Measurements from ENCODE around the gene BTN2A1.
"Not testable (repeated sequence)": the region's sequence is repeated elsewhere in the genome, so short reads cannot be mapped to it uniquely, and the experiment has no call there.

BTN2A1 gene

DNA sequence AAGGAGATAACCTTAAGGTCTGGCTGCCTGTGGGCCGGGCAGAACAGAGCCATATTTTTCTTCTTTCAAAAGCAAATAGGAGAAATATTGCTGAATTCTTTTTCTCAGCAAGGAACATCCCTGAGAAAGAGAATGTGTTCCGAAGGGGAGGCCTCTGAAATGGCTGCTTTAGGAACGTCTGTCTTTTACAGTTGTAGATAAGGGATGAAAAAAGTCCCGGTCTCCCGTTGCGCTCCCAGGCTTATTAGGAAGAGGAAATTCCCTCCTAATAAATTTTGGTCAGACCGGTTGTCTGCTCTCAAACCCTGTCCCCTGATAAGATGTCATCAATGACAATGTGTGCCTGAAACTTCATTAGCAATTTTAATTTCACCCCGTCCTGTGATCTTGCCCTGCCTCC, 24.1 kb upstream of the BTN2A1 start:
- not testable (repeated sequence) for DNase-seq

DNA sequence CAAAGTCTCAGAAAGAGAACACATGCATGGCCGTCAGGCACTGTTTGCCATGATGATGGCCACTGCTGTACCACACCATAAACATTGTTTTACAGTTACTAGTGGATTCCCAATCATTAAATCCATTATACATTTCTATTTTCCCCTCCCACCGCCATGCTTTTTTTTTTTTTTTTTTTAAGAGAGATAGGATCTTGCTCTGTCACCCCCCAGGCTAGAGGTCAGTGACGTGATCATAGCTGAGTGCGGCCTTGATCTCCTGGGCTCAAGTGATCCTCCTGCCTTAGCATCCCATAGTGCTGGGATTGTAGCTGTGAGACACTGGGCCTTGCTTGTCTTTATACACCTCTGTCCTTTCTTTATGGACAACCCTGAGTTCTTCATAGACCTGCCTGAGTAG, 21.7 kb upstream of the BTN2A1 start:
- DNase-seq, result no peak

DNA sequence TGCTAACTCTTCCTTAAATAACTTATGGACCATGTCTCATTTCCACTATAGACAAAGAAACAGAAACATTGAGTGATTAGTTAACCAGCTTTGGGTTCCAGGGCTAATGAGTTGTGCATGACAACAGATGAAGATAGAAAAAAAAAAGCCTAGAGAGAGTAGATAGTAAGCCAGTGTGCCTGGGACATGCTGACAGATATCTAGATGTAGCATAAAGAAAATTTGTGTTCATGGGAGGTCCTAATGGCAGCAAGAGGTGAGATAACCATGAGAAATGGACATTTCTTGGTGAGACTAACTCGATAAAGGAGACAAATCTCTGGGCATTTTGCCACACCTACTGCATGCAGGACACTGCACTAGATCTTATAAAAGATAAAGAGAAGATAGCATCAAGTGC, 20.2 kb upstream of the BTN2A1 start:
- no peak for DNase-seq

DNA sequence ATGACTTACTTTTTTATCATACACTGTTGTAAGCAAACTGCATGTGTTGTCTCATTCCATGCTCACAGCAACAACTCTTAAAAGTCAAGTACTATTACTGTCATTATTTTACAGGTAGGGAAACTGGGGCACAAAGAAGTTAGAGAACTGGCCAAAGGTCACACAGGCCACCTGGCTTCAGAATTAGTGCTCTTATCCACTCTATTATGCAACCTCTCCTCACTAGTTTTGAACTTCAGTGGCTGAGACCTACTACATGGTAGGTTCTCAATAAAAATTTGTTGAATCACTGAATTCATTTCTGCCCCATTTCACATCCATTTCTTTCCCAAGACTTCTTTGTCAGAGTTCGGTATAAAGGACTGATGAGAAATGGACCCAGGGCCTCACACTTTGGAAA, 19.8 kb upstream of the BTN2A1 start:
- no peak for DNase-seq

DNA sequence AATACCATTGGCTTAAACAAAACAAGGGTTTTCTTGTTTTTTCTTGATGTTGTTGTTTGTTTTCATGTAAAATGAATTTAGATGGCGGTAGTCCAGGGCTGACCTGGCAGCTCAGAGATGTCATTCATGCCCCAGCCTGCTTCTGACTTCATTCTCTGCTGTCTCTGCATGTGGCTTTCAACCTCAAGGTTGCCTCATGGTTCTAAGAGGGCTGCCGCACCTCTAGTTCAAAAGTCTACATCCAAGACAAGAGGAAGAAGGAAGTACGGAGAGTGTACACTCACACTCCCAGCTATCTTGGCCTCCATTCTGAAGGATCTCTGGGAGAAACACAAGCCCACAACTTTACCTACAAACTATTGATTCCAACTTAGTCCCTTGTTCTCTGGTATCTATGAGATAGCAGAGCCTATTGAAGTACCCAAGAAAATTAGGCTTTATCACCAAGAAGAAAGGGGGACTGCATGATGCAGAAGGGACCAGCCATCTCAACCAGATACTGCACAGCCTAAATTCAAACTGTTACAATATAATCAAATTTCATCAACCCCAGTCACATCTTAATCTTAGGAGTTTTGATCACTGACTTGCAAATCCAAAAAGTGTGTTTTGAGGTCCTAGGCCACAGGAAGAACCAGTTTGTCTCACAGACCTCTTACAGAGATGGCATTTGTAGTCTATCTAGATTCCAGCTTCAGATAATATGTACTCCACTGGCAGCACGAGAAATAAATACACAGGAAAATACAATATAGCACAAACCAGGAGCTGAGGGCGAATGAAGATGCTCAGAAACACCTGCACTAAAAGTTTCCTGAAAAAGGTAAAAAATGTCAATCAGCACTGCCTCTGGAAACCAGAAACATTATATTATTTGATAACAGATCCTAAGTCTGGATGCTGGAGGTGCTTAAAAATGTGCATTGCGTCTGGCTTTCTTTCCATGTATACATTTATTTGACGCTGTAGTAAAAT, 18.3 kb upstream of the BTN2A1 start:
- DNase-seq, result peak; percentile 21

DNA sequence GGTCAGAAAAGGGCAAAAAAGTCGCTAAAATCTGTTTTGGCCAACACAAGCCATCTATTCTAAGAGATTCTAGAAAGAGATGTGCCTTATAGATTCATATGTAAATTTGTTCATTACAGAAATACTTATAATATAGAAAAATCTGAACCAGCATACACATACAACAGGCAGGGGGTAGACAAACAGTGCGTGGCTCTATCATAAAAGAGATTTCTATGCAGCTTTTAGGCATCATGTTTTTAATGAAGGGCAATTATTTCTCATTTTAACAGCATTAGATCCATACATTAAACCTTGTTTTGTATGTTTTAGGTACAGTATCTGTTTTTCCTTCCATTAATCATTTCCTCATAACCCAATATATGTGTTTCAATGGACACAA, 16.8 kb upstream of the BTN2A1 start:
- DNase-seq, result no peak

DNA sequence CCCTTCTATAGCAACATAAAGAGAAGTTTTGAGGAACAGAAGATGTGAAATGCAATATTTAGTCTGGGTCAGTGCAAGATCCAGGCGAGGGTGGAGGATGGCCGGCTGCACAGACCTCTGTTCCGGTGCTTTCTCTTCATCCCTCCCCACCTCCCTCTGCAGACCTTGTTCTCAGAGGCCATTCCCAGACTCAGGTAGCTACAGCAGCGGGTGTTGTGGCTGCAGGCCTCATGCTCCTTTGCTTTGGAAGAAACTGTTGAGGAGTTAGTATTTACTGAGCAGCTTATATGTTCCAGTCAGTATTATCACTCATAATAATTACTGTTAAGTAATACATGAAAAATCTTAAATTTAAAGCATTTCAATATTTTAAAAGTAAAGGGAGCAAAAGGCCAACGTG, 15.8 kb upstream of the BTN2A1 start:
- peak; percentile 17 for DNase-seq

DNA sequence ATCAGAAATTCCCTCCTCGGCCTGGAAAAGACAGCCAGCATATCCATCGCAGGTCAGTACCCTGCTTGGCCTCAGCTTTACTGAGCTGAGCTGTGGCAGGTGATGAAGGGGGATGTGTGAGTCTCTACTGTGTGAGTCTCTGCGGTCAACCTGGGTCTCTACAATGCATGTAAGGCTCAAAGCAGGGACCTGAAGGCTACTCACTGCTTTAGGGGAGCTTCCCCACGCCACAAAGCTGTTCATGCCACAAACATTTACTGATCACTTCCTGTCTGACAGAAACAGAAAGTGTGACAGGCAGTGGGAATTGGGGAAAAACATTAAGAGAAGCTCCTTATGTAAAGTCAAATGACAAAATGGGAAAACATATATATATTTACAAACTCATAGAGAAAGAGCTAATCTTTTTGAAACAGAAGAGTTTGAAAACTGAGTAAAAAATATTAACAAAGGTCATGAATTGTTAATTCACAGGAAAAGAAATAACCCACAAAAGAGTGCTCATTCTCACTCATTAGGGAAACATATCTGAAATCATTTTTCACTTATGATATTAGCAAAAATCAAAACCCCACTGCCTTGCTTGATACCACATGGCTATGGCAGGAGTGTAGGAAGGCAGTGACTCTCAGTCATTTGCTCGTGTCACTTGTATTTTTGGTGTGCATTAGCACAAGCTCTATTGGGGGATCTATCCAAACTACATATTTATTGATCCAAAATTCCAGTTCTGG, 11.7 kb upstream of the BTN2A1 start:
- DNase-seq, result peak; percentile 63

DNA sequence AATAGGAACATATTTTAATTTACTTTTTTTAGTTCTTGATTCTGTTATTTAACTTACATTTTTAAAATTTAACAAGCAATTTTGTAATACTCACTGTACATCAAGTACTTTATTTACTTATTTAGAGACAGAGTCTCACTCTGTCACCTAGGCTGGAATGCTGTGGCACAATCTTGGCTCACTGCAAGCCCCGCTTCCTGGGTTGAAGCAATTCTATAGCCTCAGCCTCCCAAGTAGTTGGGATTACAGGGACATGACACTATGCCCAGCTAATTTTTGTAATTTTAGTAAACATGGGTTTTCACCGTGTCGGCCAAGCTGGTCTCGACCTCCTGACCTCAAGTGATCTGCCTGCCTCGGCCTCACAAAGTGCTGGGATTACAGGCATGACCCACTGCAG, 10.5 kb upstream of the BTN2A1 start:
- no peak for DNase-seq

DNA sequence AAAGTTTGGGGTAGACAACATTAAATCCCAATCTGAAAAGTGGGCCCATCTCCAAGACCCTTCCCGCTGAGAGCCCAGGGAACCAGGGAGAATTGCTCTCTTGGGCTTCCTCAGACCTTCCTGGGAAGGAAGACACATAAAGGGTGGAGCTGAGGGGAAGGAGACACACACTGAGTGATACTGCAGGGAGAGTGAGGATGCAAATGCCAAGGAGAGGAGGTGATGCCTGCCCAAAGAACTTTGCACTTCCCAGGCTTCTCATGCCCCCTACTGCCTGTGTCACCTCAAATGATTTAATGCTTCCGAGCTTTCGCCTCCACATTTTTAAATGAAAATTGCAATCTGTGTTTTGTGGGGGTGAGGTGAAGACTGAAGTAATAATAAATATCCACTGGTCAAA, 7.5 kb upstream of the BTN2A1 start:
- no peak for DNase-seq

DNA sequence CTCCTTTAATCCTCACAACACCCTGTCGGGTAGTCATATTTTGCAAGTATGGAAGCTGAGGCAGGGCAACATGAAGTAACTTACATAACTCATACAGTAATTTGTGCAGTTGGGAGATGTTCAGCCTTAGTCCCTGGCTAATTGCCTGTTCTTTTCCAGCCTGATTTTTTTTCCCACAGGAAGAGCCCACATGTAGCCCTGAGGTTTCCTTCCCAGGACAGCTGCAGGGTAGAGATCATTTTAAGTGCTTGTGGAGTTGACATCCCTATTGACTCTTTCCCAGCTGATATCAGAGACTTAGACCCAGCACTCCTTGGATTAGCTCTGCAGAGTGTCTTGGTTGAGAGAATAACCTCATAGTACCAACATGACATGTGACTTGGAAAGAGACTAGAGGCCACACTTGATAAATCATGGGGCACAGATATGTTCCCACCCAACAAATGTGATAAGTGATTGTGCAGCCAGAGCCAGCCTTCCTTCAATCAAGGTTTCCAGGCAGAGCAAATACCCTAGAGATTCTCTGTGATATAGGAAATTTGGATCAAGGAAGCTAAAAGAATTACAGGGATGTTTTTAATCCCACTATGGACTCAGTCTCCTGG, 5.0 kb upstream of the BTN2A1 start:
- no peak for DNase-seq

DNA sequence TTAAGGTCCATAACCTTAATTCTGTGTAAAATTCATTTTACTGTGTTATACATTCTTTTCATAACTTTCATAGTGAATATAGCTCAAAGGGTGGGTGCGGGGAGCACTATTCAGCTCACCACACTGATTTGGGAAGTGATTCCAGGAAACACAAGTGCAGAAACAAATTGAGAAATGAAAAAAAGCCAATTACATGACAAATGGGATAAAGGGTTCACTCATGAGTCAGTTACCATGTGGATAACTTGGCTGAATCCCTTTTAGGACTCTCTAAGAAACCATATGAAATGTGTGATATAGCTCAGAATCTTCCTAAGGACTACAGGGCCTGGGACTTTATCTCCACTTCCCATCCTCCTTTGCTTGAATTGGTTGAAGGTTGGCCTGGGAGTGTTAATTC, 3.1 kb upstream of the BTN2A1 start:
- DNase-seq, result no peak

DNA sequence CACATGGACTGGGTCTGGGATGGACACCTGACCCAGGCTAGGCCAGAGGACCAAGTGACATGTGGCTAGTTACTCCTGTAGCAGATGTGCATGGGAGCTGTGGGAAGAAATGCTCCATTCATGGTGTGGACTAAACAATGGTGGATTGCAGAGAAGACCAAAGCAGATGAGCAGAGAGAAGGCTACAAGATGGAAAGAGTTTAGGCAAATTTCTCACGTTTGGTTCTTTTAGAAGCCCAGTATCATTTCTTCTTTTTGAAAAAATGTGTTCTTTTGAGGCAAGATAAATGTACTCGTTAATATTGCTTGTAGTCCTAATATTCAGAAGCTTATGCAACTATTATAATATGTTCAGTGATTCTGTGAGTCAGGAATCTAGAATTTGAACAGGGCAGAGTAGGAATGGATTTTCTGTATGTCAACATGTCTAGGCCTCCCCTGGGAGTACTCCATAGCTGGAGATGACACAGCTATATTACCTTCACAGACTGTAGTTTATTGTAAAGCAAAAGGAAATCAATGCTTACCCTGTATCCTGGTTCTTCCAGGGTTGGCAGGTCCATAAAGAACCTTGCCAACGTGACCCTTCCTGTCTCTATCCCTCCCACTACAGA, 2.3 kb upstream of the BTN2A1 start:
- no peak for DNase-seq

DNA sequence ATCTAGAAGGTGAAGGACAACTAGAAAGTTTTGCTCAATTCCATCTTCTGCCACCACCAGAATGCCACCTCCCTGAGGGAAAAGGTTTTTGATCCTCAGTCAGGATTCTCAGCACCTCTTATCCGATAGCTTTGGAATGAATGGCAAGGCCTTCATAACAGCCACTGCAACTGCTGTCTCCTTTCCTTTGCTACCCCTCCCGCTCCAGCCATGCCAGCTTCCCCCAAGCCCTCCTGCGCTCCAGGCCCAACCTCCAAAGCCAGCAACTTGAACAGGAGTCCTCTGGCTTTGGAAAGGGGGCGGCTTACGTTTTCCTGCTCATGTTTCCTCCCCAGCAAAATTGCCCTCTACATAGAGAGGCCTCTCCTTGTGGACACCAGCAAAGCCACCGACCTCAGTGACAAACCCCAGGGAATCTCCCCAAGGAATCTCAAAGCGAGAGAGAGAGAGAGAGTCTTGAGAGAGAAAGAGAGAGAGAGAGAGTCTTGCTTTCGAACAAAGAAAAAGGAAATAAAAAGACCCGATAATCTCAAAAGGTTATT, 420 bp upstream of the BTN2A1 start:
- no peak for DNase-seq

DNA sequence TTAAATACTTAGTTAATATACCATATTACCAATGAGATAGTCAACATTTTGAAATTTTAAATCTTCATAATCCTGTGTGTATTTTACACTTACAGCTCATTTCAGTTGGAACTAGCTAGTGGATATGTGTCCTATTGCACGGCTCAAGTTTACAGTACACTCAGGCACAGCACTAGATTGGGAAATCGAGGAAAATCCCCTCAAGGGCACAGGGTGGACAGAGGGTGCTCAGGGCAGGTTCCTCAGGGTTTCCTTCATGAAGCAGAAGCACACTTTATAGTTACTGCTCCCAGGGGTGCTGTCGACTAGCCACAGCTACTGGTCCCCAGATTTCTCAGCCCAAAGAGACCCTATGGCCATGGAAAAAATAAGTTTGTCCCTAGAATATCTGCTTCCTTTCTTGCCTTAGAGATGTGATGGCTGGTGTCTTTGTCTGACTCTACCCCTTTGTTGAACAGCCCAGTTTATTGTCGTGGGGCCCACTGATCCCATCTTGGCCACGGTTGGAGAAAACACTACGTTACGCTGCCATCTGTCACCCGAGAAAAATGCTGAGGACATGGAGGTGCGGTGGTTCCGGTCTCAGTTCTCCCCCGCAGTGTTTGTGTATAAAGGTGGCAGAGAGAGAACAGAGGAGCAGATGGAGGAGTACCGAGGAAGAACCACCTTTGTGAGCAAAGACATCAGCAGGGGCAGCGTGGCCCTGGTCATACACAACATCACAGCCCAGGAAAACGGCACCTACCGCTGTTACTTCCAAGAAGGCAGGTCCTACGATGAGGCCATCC, 1.5 kb downstream of the BTN2A1 start:
- no peak for DNase-seq

DNA sequence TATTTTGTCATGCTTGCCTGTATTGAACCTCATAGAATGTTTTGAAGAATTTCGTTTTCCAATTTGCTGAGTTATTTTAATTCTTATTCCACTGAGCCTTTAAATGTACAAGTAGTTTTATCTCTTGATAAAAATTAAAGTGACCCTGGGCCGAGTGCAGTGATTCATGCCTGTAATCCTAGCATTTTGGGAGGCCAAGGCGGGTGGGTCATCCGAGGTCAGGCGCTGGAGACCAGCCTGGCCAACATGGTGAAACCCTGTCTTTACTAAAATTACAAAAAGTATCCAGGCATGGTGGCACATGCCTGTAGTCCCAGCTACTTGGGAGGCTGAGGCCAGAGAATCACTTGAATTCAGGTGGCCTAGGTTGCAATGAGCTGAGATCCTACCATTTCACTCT, 3.6 kb downstream of the BTN2A1 start:
- not testable (repeated sequence) for DNase-seq

DNA sequence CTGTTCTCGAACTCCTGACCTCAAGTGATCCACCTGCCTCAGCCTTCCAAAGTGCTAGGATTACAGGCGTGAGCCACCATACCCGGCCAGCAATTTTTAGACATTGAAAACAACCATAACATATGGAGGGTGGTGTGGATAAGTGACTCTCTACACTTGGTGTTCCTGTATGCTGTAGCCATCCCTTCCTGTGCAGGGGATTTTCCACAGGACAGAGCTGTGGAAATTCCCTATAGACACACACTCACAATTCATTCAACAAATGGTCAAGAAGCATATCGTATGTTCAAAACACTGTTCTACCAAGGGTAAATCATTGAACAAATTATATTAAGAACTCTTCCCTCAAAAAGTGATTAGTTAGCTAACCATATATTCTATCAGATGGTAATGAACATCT, 6.3 kb downstream of the BTN2A1 start:
- DNase-seq, result no peak

DNA sequence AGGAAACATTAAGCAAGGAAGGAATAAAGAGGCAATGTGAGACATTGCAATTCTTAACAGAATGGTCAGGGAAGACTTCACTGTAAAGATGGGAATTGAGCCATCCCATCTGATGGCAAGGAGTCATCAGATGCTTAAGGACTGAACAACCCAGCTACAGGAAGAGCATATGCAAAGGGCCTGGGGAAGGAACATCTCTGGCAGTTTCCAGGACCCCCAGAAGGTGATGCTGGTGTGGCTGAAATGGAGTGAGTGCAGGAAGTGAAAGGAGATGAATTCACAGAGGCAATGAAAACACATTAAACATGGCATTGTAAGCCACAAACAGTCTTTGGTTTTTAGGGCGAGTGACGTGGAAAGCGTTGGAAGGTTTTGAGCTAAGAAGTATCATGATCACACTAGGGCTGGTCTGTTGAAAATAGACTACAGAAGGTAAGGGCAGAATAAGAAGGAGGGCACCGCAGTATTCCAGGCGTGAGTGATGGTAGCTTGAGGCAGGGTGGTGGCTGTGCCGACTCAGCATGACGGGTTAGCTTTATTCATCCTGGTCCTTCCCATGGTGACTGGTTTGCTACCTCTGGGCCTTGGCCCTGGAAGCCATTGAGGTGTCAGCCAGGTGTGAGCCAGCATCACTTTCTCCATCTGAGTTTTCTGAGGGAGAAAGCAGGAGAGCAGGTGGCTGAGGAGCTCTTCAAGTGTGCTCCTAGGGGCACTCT, 6.8 kb downstream of the BTN2A1 start:
- DNase-seq, result no peak

DNA sequence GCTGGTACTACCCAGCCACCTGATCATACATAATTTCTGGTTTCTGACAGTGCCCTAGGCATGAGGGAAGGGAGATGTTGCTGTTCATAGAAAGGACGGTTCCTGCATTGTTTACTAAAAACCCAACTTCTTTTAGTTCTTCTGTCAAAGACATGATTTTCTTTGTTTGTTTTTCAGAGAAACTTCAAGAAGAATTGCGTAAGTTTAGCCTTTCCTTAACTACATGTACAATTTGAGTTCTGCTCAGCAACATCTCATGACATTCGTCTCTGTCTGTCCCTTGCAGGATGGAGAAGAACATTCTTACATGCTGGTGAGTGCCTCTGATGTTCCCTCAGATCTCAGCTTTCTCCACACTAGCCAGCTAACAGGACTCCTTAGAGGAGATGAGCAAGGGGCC, 8.0 kb downstream of the BTN2A1 start:
- DNase-seq, result no peak

DNA sequence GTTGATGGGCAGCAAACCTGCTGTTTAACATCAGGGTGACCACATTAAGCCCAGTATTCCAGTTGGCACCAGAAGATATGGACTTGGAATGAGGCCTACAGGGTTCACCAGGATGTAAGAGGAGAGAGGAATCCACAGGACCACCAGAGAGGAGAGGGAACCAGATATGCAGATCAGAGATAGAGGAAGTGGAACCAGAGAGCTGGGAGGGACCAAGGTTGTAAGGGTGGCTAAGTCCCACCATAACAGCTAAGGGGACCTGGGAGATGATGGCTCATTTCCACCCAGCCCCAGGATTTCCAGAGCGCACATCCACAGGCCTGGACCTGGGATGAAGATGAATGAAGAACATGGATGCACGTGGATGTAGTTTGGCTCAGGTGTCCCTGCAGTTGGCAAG, 11.1 kb downstream of the BTN2A1 start:
- no peak for DNase-seq

DNA sequence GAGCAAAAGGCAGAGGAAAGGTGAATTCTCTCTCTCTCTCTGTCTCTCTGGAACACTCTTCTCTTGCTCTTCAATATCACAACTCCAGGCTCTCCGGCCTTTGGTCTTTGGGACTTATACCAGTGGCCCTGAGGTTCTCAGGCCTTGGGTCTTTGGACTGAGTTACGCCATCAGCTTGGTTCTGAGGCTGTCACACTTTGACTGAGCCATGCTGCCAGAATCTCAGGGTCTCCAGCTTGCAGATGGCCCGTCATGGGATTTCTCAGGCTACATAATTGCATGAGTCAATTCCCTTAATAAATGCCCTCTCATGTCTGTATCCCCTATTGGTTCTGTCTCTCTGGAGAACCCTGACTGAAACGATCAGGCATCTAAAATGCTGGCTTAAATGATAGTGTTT, 12.9 kb downstream of the BTN2A1 start:
- DNase-seq, result no peak

DNA sequence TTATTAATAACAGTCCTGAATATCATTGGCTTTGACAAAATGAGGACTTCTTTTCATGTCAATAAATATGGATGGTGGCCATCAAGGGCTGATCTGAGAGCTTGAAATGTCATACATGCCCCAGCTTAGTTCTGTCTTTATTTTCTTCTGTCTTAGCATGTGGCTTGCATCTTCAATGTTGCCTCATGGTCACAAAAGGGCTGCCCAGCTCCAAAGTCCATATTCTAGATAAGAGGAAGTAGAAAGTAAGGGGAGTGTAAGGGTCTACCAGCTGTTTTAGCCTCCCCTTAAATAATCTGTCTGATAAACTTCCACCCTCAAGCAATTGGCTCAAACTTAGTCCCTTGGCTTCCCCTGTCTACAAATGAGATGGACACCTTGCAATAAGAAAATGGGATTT, 14.2 kb downstream of the BTN2A1 start:
- no peak for DNase-seq

All from CD4-positive, alpha-beta T cell treated with Interleukin-10 for 1 hour (primary cell).